NCI-H748 treated with DMSO at 0.1 percent for 48 hours (cell line): ENCODE results near the gene MAB21L2.
"Not testable (repeated sequence)": the region's sequence is repeated elsewhere in the genome, so short reads cannot be mapped to it uniquely, and the experiment has no call there.

ENCODE experiments used
- DNase-seq: peaks from one replicate; lab custom pipeline; 2025; lab: John Stamatoyannopoulos, UW

The MAB21L2 gene

DNA sequence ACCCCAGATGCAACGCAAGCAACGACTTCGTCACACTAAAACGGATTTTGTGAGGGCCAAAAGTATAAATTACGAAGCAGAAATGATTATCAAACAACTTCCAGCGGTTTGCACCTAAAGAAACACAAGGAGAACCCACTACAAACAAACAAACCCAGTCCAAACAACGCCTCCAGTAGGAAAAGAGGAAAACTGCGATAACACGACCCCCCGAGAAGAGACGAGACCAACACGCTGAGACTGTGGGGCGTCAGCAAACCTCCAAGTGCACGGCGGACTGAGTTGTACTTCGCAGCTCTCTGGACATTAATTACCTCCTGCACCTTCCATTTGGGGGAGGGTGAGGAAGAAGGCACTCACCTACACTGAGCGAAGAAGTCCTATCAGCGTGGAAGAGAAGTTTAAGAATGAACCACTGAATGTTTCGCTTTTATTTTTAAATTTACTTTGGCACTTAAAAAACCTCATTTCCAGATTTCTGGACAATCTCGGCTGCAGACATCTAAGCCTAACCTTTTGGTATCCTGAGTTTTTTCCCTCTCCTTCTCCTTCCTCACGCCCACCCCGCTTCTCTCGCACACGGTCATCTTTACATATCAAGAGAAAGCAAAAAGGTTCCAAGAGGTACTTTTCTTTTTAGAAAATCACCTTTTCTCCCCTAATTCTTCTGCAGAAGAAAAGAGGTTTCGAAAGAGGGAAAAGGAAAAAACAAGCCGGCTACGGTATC is at the start of gene MAB21L2:
Gene MAB21L2 (plus strand): TSS at position 6 of the 727 bp plus-strand sequence. CDS start 879 bp downstream, outside the sequence.
- no peak for DNase-seq

DNA sequence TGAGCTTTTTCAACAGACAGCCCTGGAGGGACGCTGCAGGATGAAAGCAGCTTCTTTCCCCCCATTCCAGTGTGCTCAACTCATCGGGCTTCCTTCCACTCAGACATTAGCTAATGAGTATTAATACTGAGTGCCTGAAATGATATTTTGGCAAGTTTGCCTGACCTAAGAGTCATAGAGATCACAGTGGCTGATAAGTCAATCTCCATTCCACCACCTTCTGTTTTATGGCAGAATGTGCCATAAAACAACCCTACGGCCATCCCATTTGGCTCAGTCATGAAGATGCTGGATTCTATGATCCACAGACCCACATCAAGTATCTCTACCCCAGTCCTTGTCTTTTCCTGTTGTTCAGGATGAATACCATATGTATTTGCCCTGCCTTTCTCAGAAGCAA is 48.3 kb upstream of the MAB21L2 start:
- no peak for DNase-seq

DNA sequence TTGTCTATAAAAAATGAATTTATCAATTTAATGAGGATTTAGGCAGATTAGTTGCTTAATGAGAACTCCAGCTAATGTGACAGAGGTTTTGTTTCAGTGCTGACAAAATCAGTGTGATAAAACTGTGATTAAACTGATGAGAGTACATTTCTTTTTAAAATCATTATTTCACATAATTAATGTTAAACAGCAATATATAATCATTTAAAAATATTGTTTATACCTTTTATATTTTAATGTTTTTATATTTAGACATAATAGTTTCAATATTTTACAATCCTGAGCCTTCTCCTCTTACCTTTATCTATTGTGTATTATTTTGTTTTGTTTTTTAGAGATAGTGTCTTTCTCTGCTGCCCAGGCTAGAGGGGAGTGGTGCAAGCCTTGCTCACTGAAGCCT is 47.1 kb upstream of the MAB21L2 start:
- DNase-seq: no peak

DNA sequence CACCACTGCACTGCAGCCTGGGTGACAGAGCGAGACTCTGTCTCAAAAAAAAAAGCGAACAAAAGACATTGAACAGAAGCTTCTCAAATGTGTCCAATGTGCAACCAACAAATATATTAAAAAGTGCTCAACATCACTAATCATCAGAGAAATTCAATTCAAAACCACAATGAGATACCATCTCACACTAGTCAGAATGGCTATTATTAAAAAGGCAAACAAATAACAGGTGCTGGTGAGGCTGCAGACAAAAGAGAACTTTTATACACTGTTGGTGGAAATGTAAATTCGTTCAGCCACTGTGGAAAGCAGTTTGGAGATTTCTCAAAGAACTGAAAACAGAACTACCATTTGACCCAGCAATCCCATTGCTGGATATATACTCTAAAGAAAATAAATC is 44.0 kb upstream of the MAB21L2 start:
- DNase-seq: not testable (repeated sequence)

DNA sequence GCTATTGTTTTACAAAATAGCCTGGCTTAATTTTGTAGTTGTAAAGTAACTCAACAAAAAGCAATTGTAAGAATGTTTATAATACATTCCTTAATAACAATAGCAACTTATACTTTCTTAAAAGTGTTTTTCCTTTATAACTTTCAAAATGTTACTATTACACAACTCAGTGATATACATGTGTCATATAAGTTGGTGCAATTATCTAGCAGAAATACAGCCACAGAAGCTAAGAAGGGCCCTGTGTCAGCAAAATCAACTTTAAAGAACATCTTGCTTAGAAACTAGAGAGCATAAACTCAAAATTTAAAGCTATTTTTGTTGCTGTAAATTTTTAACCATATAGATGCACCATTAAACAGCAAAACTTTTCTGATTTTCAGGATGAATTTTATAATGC is 41.4 kb upstream of the MAB21L2 start:
- DNase-seq: no peak

DNA sequence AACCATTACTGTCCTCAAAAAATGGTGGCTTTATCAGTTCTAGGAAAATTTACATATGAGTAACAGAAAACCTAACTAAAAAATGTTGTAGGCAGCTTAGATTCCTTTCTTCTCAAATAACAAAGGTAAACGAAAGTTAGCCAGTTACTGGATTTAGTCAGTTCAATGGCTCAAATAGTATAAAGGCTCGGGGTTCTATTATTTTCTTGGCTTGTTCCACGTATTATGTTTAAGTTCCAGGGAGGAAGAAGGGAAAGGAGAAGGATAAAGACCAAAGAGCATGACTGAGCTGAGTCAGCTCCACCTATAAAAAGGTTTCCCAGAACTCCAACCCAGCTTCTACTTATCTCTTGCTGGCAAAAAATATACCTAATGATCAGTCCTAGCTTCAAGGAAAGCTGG is 41.0 kb upstream of the MAB21L2 start:
- DNase-seq: no peak

DNA sequence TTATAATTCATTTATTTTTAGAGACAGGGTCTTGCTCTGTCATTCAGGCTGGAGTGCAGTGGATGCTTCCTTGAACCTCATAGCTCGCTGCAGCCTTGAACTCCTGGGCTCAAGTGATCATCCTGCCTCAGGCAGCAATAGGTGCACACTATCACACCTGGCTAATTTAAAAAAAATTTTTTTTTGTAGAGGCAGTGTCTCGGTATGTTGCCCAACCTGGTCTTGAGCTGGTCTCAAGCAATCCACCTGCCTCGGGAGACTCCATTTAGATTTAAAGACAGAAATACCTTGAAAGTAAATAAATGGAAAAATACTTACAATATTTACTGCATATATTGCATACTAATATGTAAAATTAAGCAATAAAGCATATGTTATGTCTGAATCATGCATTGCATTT is 40.3 kb upstream of the MAB21L2 start:
- DNase-seq: no peak

DNA sequence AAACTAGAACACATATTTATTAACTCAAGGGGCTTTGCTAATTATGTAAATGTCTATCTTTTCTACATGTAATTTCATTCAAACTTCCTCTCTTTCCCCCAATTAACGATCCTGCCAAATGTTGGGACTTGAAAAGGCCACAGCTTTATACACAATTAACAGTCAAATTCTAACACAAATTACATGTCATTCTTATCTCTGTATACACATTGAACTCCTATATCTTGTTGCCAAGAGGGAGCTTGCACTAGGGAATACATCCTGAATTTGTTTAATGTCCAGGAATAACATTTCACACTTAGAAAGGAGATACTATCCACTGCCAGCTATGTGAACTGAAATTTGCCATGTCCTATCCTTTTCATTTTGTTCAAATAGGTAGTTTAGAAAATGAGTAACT is 38.9 kb upstream of the MAB21L2 start:
- no peak for DNase-seq

DNA sequence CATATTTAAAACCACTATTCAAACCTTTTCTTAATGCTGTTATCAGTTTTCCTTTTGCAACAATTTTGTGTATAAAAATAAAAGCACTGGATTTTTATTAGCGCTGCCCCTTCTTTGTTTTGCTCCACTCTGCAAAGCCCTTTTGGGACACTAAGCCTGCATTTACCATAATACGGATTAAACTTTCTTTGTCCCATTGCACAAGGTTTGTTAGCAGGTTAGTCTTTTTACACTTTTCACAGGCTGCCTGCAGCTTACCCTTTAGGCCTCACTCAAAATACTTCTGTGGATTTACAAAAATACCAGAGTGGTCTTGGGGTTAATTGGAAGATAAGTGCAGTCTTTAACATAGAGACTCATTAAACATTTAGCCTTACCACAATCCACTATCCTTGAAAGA is 35.7 kb upstream of the MAB21L2 start:
- no peak for DNase-seq

DNA sequence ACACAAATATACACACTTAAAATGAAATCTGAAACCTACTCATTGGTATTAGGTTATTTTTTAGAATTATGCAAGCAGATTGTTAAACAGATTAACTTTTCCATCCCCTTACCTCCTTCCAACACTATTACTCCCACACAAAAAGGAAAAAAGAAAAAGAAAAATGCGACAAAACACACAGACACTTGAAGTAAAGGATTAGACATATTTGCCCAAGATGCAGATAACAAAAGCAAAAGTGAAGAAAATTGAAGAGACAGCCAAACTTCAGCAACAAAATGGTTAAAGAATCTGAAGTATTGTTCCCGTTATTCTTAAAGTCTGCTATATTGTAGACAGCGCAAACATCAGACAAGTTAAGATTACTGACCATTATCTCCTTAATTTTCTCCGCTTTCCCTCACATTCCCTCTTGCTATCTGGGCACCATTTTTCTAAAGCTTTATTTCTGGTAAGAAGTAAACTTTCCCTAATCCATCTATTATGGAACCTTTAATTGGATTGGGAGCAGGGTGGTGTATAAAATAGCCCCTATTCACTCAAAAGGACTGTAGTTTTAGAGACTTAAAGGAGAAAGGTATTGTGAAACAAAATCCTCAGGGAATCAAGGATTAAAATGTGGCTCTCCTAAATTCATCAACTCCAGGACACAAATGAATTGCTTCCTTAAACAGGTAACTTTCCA is 34.7 kb upstream of the MAB21L2 start:
- no peak for DNase-seq

DNA sequence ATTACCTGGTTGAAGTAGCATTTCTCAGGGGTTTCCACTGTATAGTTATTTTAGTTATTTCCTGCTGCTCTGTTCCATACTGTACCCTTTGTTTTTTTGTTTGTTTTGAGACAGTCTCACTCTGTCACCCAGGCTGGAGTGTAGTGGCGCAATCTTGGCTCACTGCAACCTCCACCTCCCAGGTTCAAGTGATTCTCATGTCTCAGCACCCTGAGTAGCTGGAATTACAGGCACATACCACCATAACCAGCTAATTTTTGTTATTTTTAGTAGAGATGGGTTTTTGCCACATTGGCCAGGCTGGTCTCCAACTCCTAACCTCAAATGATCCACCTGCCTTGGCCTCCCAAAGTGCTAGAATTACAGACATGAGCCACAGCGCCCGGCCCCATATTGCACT is 24.1 kb upstream of the MAB21L2 start:
- DNase-seq: not testable (repeated sequence)

DNA sequence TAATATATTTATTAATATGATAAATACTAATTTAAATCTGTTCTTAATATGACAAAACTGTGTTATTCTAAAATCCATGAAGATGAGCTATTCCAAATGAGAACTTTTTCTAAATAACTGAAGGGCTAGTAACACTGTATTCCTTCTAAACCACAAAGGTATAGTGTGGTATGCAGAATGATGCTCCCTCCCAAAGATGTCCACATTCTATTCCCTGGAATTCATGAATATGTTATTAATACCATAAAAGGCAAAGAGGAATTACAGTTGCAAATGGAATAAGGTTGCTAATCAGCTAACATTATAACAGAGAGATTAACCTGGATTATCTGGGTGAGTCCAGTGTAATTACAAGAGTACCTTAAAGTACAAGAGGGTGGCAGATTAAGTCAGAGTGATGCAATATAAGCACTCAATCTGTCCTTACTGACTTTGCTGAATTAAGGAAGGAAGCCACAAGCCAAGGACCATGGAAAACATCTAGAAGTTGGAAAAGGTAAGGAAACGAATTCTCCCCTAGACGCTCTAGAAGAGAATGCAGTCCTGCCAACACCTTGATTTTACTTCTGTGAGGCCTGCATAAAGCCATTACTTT is 20.7 kb upstream of the MAB21L2 start:
- no peak for DNase-seq

DNA sequence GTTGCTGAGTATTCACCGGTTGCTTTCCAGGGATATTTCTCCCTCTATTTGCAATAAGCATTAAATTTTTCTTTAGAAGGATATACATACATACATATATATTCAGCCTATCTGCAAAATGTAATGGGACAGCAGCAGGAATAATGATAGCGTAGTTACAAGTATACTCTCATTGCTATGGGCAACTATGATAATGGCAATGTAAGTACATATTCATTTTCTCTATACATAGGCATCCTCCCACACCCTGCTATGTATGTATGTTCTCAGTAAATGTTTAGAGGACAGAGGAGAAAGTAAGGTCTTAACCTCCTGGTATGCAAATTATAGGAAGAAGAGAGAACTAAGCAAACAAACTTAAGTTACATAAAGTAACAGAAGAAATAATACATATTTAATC is 19.7 kb upstream of the MAB21L2 start:
- DNase-seq: no peak

DNA sequence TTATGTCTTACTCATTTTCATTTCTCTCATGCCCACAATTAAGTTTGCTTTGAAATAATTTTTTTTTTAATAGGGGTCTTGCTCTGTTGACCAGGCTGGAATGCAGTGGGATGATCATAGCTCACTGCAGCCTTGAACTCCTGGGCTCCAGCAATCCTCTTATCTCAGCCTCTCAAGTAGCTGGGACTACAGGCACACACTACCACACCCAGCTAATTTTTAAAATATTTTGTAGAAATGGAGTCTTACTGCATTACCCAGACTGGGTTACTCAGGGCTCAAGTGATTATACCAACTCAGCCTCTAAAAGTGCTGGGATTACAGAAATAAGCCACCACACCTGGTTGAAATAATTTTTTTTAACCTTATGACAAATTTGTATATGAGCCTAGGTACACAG is 19.2 kb upstream of the MAB21L2 start:
- no peak for DNase-seq

DNA sequence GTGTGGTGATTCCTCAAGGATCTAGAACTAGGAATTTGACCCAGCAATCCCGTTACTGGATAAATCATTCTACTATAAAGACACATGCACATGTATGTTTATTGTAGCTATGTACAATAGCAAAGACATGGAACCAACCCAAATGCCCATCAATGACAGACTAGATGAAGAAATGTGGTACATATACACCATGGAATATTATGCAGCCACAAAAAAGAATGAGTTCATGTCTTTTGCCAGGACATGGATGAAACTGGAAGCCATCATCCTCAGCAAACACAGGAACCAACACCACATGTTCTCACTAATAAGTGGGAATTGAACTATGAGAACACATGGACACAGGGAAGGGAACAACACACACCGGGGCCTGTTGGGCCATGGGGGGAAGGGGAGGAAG is 17.0 kb upstream of the MAB21L2 start:
- not testable (repeated sequence) for DNase-seq

DNA sequence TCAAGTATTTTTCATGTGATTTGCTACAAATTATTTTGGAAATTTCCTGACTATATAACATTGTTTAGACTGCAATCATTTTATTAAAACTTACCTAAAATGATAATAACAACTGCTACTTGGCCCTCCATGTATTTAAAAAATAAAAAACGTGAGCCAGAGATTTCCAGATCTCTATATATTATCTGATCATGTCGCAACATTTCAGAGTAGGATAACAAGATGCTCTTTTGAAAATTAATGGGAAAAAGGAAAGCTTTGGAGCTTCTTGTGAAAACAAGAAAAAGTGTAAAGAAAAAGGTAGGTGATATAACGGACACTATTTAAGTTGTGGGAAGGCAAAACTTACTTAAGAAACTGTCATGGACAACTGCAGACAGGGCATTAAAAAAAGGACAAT is 14.9 kb upstream of the MAB21L2 start:
- DNase-seq: no peak

DNA sequence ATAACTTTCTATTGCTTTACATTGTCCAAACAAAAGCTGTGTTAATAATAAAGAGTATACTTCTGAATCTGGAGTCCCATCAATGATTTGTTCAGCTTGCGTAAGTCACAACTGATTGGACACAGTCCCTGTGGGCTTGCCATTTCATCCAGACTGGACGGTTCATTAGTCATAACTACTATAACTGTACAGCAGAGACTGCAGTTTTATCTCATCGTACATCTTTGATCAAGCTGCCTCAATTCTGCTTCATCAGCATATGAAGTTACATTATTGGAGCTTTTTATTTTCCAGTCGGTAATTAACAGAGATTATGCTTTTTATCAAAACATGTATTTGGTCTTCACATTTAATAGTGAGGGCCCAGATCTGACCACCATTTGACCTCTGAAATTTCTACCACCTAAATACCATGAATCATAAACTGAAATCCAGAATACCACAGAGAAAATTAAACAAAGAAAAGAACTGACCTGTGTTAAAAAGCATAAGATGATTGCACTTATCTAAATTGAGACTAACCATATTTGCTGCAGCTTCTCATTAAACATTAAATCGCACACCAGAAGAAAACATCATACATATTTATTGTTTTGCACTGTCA is 12.5 kb upstream of the MAB21L2 start:
- no peak for DNase-seq

DNA sequence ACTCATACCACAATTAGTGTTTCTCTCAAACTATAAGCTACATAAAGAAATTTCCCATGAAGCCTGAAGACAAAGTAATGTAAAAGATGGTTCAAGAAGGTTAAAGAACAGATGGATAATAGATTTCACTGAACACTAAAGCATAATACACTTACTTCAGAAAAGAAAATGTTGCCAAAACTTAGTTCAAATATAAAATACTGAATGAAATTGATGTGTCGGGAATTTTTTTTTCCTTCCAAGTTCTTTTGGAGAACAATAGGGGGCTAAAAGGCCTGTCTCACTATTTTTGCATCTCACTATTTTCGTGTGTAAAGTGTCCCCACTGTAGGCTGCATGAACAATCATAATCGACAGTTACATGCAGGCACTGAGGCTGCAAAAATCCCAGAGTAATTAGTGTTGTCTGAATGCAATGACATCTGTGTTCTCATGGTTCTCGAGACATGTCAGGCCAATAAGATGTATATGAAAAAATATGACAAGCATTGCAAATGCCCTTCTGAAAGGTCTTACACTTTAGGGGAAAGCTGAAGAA is 11.9 kb upstream of the MAB21L2 start:
- no peak for DNase-seq

DNA sequence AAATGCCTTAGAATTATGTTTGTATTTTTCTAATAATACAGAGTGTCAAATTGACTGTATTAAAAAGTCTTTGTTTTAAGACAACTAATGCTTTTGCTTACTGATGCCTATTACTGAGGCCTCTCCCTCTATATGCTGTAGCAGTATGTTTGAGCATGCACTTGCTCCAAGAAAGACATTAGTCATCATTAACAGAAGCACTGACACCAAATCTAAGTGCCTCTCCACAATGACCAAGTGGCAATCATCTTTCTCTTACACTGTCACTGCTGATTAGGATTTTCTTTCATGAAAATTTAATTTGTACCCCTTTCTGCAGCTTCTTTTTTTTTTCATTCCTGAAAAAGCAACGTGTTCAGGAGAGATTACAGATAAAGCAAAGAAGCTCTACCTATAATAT is 11.1 kb upstream of the MAB21L2 start:
- no peak for DNase-seq

DNA sequence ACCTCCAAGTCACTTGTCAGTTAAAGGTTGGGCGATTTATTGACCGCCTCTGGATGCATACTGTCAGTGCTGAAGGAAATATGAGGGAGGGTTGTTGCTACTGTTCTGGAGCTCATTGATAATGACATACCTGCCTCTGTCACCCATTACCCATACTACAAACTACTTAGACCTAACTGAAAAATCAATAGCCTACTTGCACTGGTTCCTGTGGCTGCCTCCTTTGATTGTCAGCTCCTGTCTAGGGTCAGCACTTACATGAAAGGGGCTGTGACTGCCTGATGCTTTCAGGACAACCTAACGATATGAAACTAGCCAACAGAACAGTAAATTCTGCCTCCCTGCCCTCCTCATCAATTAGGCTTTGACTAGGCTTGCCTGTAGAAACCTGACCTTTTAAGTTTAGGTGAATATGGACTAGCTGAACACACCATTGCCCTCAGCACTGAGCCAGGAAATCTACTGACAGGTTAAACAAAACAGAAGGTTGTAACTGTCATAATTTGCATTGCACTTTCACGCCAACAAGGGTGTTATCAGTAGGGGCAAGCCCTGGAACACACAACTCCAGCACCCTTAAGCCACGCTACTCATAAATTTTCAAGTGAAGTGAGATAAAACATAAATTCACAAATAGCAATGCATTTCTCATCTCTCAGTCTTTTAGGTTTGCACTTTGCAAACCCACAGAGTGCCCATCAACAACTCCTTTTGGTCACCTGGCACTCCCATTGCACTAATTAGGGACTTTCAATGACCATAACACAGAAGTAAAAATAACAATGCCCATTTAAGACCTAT is 9.0 kb upstream of the MAB21L2 start:
- DNase-seq: no peak

DNA sequence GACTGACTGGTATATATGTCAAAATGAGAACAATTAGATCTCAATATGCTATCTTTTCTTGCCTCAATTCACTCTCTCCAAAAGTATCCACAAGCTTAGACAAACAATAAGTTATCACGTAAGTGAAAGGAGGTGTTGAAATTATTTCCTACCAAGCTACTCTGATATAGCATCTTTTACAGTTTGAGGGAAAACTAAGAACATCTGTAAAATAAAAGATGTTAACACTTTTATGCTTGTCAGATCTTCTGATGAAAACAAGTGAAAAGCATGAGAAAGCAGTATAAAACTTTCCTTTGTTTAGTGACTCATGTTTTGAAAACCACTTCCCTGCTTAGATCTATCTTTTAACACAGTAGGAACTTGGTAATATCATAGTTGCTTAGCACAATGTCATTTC is 8.4 kb upstream of the MAB21L2 start:
- no peak for DNase-seq

DNA sequence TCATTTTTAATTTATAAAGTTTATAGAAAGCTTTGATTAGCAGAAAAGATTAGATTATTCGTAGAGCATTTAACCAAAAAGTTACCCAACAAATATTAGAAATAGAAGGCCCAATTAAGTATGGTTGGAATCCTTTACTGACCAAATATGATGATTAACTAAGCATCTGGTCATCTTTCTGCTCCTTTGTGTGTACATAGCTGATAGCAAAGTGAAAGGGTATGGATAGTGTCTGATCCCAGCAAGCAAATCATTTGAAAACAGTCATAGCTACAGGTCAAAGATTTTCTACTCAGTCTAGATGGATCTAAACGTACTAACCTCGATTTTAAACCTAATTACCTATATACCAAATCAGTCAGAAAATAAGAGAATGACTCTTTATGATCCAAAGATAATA is 7.3 kb upstream of the MAB21L2 start:
- no peak for DNase-seq
